ENCODE data around the gene ASF1B.
A peak's percentile ranks its signal among the peaks of the same experiment; 100 is the strongest.

ASF1B gene

GRCh38 chr19:14120497-14120780, 15.9 kb downstream of the ASF1B start:
- H3K27ac ChIP-seq (ENCODE audit: low read depth, low read length) = no peak overlapping the region
- H3K4me3 ChIP-seq (ENCODE audit: insufficient read depth, low read length, poor library complexity, severe bottlenecking) = no peak overlapping the region
- no peaks in the 10 kb centered on the region for H3K36me3 ChIP-seq (ENCODE audit: low read length)
- peaks cover 31% of the 10 kb centered on the region for H3F3A ChIP-seq (ENCODE audit: insufficient read depth)
- H3K4me2 ChIP-seq (ENCODE audit: low read depth, low read length, poor library complexity, severe bottlenecking) = no peak overlapping the region
- H2AFZ ChIP-seq (ENCODE audit: low read depth, low read length, severe bottlenecking) = no peak overlapping the region
- no peaks in the 10 kb centered on the region for H3K9me3 ChIP-seq (ENCODE audit: insufficient read depth, low read length)
- TF ChIP-seq EZH2phosphoT487 (conservative IDR thresholded peaks at IDR 0.05; ENCODE audit: low read length) = no peak
- TF ChIP-seq, protein P1, sequence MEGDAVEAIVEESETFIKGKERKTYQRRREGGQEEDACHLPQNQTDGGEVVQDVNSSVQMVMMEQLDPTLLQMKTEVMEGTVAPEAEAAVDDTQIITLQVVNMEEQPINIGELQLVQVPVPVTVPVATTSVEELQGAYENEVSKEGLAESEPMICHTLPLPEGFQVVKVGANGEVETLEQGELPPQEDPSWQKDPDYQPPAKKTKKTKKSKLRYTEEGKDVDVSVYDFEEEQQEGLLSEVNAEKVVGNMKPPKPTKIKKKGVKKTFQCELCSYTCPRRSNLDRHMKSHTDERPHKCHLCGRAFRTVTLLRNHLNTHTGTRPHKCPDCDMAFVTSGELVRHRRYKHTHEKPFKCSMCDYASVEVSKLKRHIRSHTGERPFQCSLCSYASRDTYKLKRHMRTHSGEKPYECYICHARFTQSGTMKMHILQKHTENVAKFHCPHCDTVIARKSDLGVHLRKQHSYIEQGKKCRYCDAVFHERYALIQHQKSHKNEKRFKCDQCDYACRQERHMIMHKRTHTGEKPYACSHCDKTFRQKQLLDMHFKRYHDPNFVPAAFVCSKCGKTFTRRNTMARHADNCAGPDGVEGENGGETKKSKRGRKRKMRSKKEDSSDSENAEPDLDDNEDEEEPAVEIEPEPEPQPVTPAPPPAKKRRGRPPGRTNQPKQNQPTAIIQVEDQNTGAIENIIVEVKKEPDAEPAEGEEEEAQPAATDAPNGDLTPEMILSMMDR (IDR thresholded peaks at IDR 0.05; ENCODE audit: insufficient read depth, low read length, poor library complexity, severe bottlenecking) = no peak
- 0 out of 2 replicates have a peak, but pooled peaks cover 3% of the 10 kb centered on the region for H4K20me1 ChIP-seq (ENCODE audit: low read depth, low read length)
- H3K9ac ChIP-seq (ENCODE audit: low read length) = no peak overlapping the region
- peaks cover 17% of the 10 kb centered on the region for H3K79me2 ChIP-seq (ENCODE audit: insufficient read depth, low read length)
- H3K9me2 ChIP-seq (replicated peaks; ENCODE audit: insufficient read depth, low read length) = no peaks in the 10 kb centered on the region
- no peaks in the 10 kb centered on the region for H3K27me3 ChIP-seq (ENCODE audit: low read length)

DNA sequence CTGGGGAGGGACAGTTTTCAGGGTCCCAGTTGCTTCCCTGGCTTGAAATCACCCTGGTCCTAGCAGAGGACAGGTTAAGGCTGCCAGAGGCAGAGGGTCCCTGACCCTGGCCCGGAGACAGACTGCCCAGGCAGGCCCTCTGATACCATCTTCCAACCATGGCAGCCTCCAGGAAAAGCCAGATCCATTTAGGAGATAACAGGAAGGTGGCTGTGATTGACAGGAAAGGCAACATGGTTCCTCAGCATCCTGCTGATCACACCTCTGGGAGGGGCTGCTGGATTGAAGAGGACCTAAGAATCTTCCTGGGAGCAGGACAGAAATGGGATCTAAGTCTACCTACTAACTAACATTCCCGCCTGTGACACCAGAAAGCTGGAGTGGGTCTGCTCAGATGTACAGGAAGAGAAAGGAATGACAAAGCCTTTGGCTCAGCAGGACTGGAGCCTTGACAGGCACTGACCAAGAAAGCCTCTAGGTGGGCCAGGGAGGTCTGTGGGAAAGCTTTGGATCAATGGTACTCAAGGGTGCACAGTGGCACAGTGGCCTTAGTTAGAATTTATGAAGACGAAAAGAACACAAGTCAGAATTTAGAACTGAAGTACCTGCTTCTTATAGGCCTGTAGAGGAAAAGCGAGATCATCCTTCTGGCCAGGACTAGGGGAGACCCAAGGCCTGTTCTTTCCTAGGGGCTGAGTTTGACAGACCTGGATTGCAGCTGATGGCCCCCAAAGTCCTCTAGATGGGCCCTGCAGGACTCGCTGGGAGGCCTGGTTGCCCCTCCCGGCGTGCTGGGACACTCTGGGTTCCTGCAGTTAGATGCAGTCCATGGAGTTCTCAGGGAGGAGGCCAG, 16.5 kb downstream of the ASF1B start:
- Histone ChIP-seq H3K4me3 (ENCODE audit: insufficient read depth, low read length, poor library complexity, severe bottlenecking) (no peak overlapping the region), H3K9me3 (ENCODE audit: insufficient read depth, low read length) (no peaks in the 10 kb centered on the region), H3K79me2 (ENCODE audit: insufficient read depth, low read length) (peaks cover 19% of the 10 kb centered on the region), H3K4me2 (ENCODE audit: low read depth, low read length, poor library complexity, severe bottlenecking) (no peak overlapping the region), H2AFZ (ENCODE audit: low read depth, low read length, severe bottlenecking) (no peak overlapping the region), H3K9me2 (replicated peaks; ENCODE audit: insufficient read depth, low read length) (no peaks in the 10 kb centered on the region), H3K27ac (ENCODE audit: low read depth, low read length) (no peak overlapping the region), H3F3A (ENCODE audit: insufficient read depth) (peaks cover 31% of the 10 kb centered on the region), H3K9ac (ENCODE audit: low read length) (no peak overlapping the region), H4K20me1 (ENCODE audit: low read depth, low read length) (0 out of 2 replicates have a peak, but pooled peaks cover 3% of the 10 kb centered on the region), H3K27me3 (ENCODE audit: low read length) (no peaks in the 10 kb centered on the region), H3K36me3 (ENCODE audit: low read length) (no peaks in the 10 kb centered on the region)
- TF ChIP-seq, protein P1 (IDR thresholded peaks at IDR 0.05; ENCODE audit: insufficient read depth, low read length, poor library complexity, severe bottlenecking) = no peak
- TF ChIP-seq EZH2phosphoT487 (conservative IDR thresholded peaks at IDR 0.05; ENCODE audit: low read length) = no peak

DNA sequence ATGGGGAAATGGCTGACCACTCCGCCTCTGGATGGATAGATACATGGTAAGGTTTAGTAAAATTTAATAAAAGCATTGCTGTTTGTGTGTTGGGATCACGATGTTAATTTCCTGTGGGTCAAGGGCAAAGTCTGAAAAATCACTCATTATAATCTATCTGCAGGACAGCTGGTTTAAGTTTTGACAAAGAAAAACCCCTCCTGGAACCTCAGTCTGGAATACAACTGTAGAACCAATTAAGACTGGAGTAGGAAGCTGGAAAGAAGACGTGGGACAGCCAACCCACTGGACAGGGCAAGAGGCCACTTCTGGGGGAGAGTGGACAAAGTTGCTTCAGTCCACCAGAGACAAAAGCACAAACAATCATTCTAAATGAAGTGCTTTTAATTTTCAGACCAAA, 17.2 kb downstream of the ASF1B start:
- peaks cover 31% of the 10 kb centered on the region for H3F3A ChIP-seq (ENCODE audit: insufficient read depth)
- no peaks in the 10 kb centered on the region for H3K9me2 ChIP-seq (replicated peaks; ENCODE audit: insufficient read depth, low read length)
- no peaks in the 10 kb centered on the region for H3K27me3 ChIP-seq (ENCODE audit: low read length)
- no peak overlapping the region for H3K4me3 ChIP-seq (ENCODE audit: insufficient read depth, low read length, poor library complexity, severe bottlenecking)
- TF ChIP-seq, protein P1 (IDR thresholded peaks at IDR 0.05; ENCODE audit: insufficient read depth, low read length, poor library complexity, severe bottlenecking) = no peak
- TF ChIP-seq EZH2phosphoT487 (conservative IDR thresholded peaks at IDR 0.05; ENCODE audit: low read length) = no peak
- peaks cover 19% of the 10 kb centered on the region for H3K79me2 ChIP-seq (ENCODE audit: insufficient read depth, low read length)
- no peaks in the 10 kb centered on the region for H3K9me3 ChIP-seq (ENCODE audit: insufficient read depth, low read length)
- peak overlapping the region; percentile 59 for H3K4me2 ChIP-seq (ENCODE audit: low read depth, low read length, poor library complexity, severe bottlenecking)
- peak overlapping the region; percentile 38 for H3K27ac ChIP-seq (ENCODE audit: low read depth, low read length)
- peak overlapping the region; percentile 65; the same call in 1 of the 2 replicates for H3K9ac ChIP-seq (ENCODE audit: low read length)
- no peaks in the 10 kb centered on the region for H3K36me3 ChIP-seq (ENCODE audit: low read length)
- 0 out of 2 replicates have a peak, but pooled peaks cover 3% of the 10 kb centered on the region for H4K20me1 ChIP-seq (ENCODE audit: low read depth, low read length)
- no peak overlapping the region for H2AFZ ChIP-seq (ENCODE audit: low read depth, low read length, severe bottlenecking)
